Measurements from ENCODE around the gene PRRX1.

Gene PRRX1

GRCh38 chr1:170755795-170756194, 91.9 kb downstream of the PRRX1 start:
- no peaks in the 10 kb centered on the region for H3K9me3 ChIP-seq (ENCODE audit: insufficient read depth, low read length)
- no peak for DNase-seq (ENCODE audit: low read depth, low spot score)
- TF ChIP-seq SUZ12 (IDR thresholded peaks at IDR 0.05; ENCODE audit: extremely low read depth, insufficient read depth, insufficient read length) (no peak), YY1 (IDR thresholded peaks at IDR 0.05; ENCODE audit: insufficient read depth, insufficient read length) (no peak), ZNF274 (IDR thresholded peaks at IDR 0.05; ENCODE audit: low read depth, low read length) (no peak)
- no peaks in the 10 kb centered on the region for H3K36me3 ChIP-seq (ENCODE audit: insufficient read depth, insufficient read length, low read length)
- no peaks in the 10 kb centered on the region for H3K27me3 ChIP-seq (ENCODE audit: insufficient read depth, insufficient read length)
- no peak overlapping the region for H3K9ac ChIP-seq (ENCODE audit: insufficient read length, low read depth)
- H3K4me1 ChIP-seq (ENCODE audit: insufficient read depth, insufficient read length) = no peaks in the 10 kb centered on the region
- no peak overlapping the region for H3K4me3 ChIP-seq (ENCODE audit: insufficient read length, low read depth)

DNA sequence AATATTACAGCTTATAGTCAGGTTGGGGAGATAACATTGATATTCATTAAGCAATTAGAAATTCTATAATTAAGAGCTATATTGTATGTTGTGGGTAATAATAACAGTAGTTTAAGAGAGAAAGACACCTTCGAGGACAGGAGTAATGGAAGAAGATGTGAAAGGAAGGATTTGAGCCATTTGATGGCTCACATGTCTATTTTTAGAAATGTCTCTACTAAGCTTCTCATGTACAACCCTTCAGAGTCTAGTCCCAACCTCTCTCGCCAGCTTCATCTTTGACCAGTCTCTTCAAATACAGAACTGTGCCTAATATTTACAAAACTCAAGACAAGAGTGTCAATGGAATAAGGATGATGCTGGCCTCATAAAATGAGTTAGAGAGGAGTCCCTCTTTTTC, 95.1 kb downstream of the PRRX1 start:
- Histone ChIP-seq H3K27me3 (ENCODE audit: insufficient read depth, insufficient read length) (no peaks in the 10 kb centered on the region), H3K4me3 (ENCODE audit: insufficient read length, low read depth) (no peak overlapping the region), H3K4me1 (ENCODE audit: insufficient read depth, insufficient read length) (no peaks in the 10 kb centered on the region), H3K9ac (ENCODE audit: insufficient read length, low read depth) (no peak overlapping the region), H3K36me3 (ENCODE audit: insufficient read depth, insufficient read length, low read length) (no peaks in the 10 kb centered on the region), H3K9me3 (ENCODE audit: insufficient read depth, low read length) (no peaks in the 10 kb centered on the region)
- no peak for DNase-seq (ENCODE audit: low read depth, low spot score)
- TF ChIP-seq SUZ12 (IDR thresholded peaks at IDR 0.05; ENCODE audit: extremely low read depth, insufficient read depth, insufficient read length) = no peak
- no peak for TF ChIP-seq YY1 (IDR thresholded peaks at IDR 0.05; ENCODE audit: insufficient read depth, insufficient read length)
- no peak for TF ChIP-seq ZNF274 (IDR thresholded peaks at IDR 0.05; ENCODE audit: low read depth, low read length)

DNA sequence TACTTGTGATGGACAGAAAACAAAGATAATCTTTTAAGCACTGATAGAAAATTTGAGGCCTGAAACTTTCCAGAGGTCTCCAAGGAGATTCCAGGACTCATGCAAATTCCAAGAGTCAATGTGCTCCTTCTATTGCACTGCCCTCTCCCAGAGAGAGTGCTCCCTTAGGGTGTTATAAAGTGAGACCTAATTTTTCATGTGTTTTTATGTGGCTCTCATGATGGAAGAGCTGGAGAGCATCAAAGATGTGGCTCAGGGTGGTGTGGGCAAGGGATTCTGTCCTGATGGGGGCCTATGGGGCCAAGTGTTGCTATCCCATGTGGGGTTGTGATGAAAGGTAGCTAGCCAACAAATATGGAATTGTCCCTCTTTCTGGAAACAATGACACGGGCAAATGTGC, 101.3 kb downstream of the PRRX1 start:
- TF ChIP-seq SUZ12 (IDR thresholded peaks at IDR 0.05; ENCODE audit: extremely low read depth, insufficient read depth, insufficient read length) (no peak), ZNF274 (IDR thresholded peaks at IDR 0.05; ENCODE audit: low read depth, low read length) (no peak), YY1 (IDR thresholded peaks at IDR 0.05; ENCODE audit: insufficient read depth, insufficient read length) (no peak)
- H3K4me1 ChIP-seq (ENCODE audit: insufficient read depth, insufficient read length) = no peaks in the 10 kb centered on the region
- H3K9ac ChIP-seq (ENCODE audit: insufficient read length, low read depth) = no peak overlapping the region
- DNase-seq (ENCODE audit: low read depth, low spot score) = no peak
- H3K36me3 ChIP-seq (ENCODE audit: insufficient read depth, insufficient read length, low read length) = no peaks in the 10 kb centered on the region
- H3K9me3 ChIP-seq (ENCODE audit: insufficient read depth, low read length) = no peaks in the 10 kb centered on the region
- no peaks in the 10 kb centered on the region for H3K27me3 ChIP-seq (ENCODE audit: insufficient read depth, insufficient read length)
- no peak overlapping the region for H3K4me3 ChIP-seq (ENCODE audit: insufficient read length, low read depth)

DNA sequence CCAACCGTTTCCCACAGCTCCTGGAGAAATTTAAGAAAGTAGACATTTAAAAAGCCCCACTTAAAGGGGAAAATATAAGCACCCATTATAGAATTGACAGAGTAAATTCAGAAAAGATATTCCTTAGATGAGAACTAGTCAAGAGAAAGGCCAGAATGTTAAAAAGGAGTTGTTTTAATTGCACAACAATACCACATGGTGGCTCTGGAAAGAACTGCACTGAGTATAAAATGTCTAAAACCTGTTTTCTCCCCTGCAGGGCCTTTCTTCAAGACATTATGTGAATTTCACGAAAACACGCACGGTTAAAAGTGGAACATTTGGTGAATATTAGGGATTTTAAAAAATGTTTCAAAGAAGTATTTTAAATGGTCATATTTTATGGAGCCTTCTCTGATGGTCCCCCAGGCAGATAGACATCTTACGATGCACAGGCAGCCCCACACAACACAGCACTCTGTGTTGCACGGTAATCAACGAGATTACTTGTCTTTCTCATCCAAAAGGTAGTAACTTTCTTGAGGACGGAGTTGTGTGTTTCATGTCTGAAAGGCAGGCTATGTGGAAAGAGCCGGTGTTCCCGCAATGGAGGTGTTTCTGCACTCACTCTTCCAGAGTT, 101.9 kb downstream of the PRRX1 start:
- Histone ChIP-seq H3K27me3 (ENCODE audit: insufficient read depth, insufficient read length) (no peaks in the 10 kb centered on the region), H3K4me1 (ENCODE audit: insufficient read depth, insufficient read length) (no peaks in the 10 kb centered on the region), H3K9ac (ENCODE audit: insufficient read length, low read depth) (no peak overlapping the region), H3K36me3 (ENCODE audit: insufficient read depth, insufficient read length, low read length) (no peaks in the 10 kb centered on the region), H3K9me3 (ENCODE audit: insufficient read depth, low read length) (no peaks in the 10 kb centered on the region), H3K4me3 (ENCODE audit: insufficient read length, low read depth) (no peak overlapping the region)
- no peak for DNase-seq (ENCODE audit: low read depth, low spot score)
- TF ChIP-seq YY1 (IDR thresholded peaks at IDR 0.05; ENCODE audit: insufficient read depth, insufficient read length) (no peak), SUZ12 (IDR thresholded peaks at IDR 0.05; ENCODE audit: extremely low read depth, insufficient read depth, insufficient read length) (no peak), ZNF274 (IDR thresholded peaks at IDR 0.05; ENCODE audit: low read depth, low read length) (no peak)

- no peaks in the 10 kb centered on the region for H3K27me3 ChIP-seq (ENCODE audit: insufficient read depth, insufficient read length)
- no peak overlapping the region for H3K9ac ChIP-seq (ENCODE audit: insufficient read length, low read depth)
- no peaks in the 10 kb centered on the region for H3K4me1 ChIP-seq (ENCODE audit: insufficient read depth, insufficient read length)
- TF ChIP-seq YY1 (IDR thresholded peaks at IDR 0.05; ENCODE audit: insufficient read depth, insufficient read length) (no peak), ZNF274 (IDR thresholded peaks at IDR 0.05; ENCODE audit: low read depth, low read length) (no peak), SUZ12 (IDR thresholded peaks at IDR 0.05; ENCODE audit: extremely low read depth, insufficient read depth, insufficient read length) (no peak)
- H3K36me3 ChIP-seq (ENCODE audit: insufficient read depth, insufficient read length, low read length) = no peaks in the 10 kb centered on the region
- H3K9me3 ChIP-seq (ENCODE audit: insufficient read depth, low read length) = no peaks in the 10 kb centered on the region
- DNase-seq (ENCODE audit: low read depth, low spot score) = no peak
- no peak overlapping the region for H3K4me3 ChIP-seq (ENCODE audit: insufficient read length, low read depth)
These were observed 105.0 kb downstream of the PRRX1 start for GRCh38 chr1:170768929-170769328.

- DNase-seq (ENCODE audit: low read depth, low spot score) = no peak
- no peak overlapping the region for H3K9ac ChIP-seq (ENCODE audit: insufficient read length, low read depth)
- H3K4me1 ChIP-seq (ENCODE audit: insufficient read depth, insufficient read length) = no peaks in the 10 kb centered on the region
- TF ChIP-seq SUZ12 (IDR thresholded peaks at IDR 0.05; ENCODE audit: extremely low read depth, insufficient read depth, insufficient read length) (no peak), ZNF274 (IDR thresholded peaks at IDR 0.05; ENCODE audit: low read depth, low read length) (no peak), YY1 (IDR thresholded peaks at IDR 0.05; ENCODE audit: insufficient read depth, insufficient read length) (no peak)
- H3K27me3 ChIP-seq (ENCODE audit: insufficient read depth, insufficient read length) = no peaks in the 10 kb centered on the region
- no peaks in the 10 kb centered on the region for H3K36me3 ChIP-seq (ENCODE audit: insufficient read depth, insufficient read length, low read length)
- no peaks in the 10 kb centered on the region for H3K9me3 ChIP-seq (ENCODE audit: insufficient read depth, low read length)
- H3K4me3 ChIP-seq (ENCODE audit: insufficient read length, low read depth) = no peak overlapping the region
These were observed 105.8 kb downstream of the PRRX1 start for GRCh38 chr1:170769691-170770090.

DNA sequence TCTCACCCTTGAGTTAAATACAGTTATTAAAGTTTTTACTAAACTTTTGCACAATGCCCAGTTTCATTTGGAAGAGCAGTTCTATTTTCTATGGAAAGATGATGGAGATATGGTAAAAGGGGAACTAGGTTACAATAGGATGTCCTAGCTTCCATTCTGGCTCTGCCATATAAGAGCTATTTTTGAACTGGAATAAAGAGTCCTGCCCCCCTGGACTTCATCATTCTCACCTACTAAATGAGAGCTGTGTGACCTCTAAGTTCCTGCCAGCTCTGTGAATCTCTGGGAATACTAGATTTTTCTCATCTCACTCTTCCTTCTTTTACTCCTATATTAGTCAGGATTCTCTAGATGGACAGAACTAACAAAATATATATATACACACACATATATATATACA, 106.3 kb downstream of the PRRX1 start:
- no peak overlapping the region for H3K9ac ChIP-seq (ENCODE audit: insufficient read length, low read depth)
- TF ChIP-seq YY1 (IDR thresholded peaks at IDR 0.05; ENCODE audit: insufficient read depth, insufficient read length) = no peak
- no peak for TF ChIP-seq ZNF274 (IDR thresholded peaks at IDR 0.05; ENCODE audit: low read depth, low read length)
- TF ChIP-seq SUZ12 (IDR thresholded peaks at IDR 0.05; ENCODE audit: extremely low read depth, insufficient read depth, insufficient read length) = no peak

More for the DNA sequence above, 106.3 kb downstream of the PRRX1 start:
- Histone ChIP-seq H3K4me3 (ENCODE audit: insufficient read length, low read depth) (no peak overlapping the region), H3K4me1 (ENCODE audit: insufficient read depth, insufficient read length) (no peaks in the 10 kb centered on the region), H3K9me3 (ENCODE audit: insufficient read depth, low read length) (no peaks in the 10 kb centered on the region), H3K27me3 (ENCODE audit: insufficient read depth, insufficient read length) (no peaks in the 10 kb centered on the region), H3K36me3 (ENCODE audit: insufficient read depth, insufficient read length, low read length) (no peaks in the 10 kb centered on the region)
- no peak for DNase-seq (ENCODE audit: low read depth, low spot score)
